Inferior parietal cortex (tissue), 1 donor: ENCODE results near the gene UGGT2.

ENCODE experiments used
- DNase-seq: peaks from one replicate; pipeline ENCODE4 v3.0.0-alpha.2; 2016; ENCODE audit errors: extremely low spot score

Gene UGGT2, protein sequence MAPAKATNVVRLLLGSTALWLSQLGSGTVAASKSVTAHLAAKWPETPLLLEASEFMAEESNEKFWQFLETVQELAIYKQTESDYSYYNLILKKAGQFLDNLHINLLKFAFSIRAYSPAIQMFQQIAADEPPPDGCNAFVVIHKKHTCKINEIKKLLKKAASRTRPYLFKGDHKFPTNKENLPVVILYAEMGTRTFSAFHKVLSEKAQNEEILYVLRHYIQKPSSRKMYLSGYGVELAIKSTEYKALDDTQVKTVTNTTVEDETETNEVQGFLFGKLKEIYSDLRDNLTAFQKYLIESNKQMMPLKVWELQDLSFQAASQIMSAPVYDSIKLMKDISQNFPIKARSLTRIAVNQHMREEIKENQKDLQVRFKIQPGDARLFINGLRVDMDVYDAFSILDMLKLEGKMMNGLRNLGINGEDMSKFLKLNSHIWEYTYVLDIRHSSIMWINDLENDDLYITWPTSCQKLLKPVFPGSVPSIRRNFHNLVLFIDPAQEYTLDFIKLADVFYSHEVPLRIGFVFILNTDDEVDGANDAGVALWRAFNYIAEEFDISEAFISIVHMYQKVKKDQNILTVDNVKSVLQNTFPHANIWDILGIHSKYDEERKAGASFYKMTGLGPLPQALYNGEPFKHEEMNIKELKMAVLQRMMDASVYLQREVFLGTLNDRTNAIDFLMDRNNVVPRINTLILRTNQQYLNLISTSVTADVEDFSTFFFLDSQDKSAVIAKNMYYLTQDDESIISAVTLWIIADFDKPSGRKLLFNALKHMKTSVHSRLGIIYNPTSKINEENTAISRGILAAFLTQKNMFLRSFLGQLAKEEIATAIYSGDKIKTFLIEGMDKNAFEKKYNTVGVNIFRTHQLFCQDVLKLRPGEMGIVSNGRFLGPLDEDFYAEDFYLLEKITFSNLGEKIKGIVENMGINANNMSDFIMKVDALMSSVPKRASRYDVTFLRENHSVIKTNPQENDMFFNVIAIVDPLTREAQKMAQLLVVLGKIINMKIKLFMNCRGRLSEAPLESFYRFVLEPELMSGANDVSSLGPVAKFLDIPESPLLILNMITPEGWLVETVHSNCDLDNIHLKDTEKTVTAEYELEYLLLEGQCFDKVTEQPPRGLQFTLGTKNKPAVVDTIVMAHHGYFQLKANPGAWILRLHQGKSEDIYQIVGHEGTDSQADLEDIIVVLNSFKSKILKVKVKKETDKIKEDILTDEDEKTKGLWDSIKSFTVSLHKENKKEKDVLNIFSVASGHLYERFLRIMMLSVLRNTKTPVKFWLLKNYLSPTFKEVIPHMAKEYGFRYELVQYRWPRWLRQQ (N-terminal part only)

DNA sequence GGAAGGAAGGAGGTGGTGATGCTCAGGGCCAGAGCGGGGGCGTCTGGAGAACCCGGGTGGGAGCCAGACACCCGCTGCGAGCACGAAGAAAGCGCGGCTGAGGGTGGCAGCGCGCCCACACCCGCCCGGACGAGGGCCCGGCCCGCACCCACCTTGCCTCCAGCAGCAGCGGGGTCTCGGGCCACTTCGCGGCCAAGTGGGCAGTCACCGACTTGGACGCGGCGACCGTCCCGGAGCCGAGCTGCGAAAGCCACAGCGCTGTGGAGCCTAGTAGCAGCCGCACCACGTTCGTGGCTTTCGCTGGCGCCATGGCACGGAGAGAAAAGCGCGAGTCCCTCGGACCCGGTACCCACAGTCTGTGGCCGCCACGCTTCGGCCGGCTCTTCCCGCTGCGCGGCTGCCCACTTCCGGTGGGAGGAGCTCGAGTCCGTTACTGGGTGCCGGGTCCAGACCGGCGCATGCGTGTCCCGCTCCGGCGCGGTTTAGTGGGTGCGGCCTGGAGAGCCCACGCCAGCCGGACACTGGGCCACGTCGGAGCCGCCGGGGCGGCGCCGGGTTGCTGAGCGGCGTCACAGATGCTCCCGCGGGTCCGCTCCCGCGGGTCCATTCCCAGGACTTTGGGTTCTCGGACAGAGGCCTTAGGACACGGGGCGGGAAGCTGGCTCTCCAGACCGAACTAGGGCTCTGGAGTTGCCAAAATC, at the start of gene UGGT2:
Gene UGGT2, minus strand, starts transcription at position 399 of the 701 bp plus-strand sequence. Its CDS starts 89 bp downstream, at position 310.
- peak; percentile 92 for DNase-seq

GRCh38 chr13:96100457-96101220, 47.4 kb upstream of the UGGT2 start:
- DNase-seq: no peak

- DNase-seq: no peak
These were observed 40.2 kb upstream of the UGGT2 start for GRCh38 chr13:96093296-96094006.

- DNase-seq: no peak
These were observed 38.2 kb upstream of the UGGT2 start for GRCh38 chr13:96091164-96092117.

DNA sequence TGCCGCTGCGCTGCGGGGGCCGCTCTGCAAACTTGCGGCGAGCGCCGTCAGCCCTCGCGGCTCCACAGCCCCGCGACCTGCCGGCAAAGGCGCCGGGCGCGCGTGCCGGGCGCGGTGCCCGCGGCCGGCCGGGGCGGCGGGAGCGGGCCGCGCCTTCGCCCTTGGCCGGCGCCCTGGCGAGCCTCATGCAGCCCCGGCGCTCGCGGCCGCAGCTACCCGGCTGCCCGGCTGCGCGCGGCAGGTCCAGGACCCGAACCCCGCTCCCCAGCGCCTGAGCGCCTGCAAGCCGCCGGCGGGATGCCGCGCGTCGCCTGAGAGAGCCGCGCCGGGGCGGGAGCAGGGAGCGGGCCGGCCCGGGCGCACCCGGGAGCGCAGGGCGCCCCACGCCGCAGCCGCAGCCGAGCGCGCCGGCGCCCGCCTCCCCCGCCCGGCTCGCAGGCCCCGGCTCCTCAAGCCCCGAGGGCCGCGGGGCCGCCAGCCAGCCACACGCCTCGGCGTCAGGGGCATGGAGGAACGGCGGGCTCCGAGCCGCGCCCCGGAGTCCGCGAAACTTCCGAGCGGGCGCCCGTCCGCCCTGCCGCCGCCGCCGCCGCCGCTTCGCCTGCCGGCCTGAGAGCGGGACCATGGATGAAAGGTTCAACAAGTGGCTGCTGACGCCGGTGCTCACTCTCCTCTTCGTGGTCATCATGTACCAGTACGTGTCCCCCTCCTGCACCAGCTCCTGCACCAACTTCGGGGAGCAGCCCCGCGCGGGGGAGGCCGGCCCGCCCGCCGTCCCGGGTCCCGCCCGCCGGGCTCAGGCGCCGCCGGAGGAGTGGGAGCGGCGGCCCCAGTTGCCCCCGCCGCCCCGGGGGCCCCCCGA, 37.3 kb upstream of the UGGT2 start:
- DNase-seq: no peak

DNA sequence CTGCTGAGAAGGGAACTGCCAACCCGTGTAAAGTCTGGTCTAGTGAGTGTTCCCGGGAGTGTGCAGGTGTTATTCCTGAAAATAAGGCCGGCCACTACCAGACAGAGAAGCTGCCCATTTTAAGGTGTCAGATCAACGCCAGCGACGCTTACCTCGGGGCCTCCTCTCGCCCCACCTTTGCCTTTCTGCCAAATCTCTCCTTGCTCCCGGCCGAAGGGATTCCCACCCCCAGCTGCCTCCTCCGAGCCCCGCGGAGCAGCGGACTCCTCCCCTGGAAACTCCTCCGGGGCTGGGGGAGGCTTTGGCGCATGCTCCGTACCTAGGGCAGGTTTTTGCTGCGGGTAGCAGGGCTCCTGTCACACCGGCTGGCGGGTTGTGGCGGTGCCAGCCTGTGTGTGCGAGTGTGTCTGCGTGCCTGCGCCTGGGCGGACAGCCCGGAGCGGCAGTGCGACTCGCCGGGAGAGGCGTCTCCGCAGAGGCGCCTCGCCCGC, 36.6 kb upstream of the UGGT2 start, which contains the start of gene HS6ST3:
Gene HS6ST3, plus strand, starts transcription at position 359 of the 491 bp plus-strand sequence.
- no peak for DNase-seq

- no peak for DNase-seq
These were observed 35.9 kb upstream of the UGGT2 start for GRCh38 chr13:96089139-96089538.

DNA sequence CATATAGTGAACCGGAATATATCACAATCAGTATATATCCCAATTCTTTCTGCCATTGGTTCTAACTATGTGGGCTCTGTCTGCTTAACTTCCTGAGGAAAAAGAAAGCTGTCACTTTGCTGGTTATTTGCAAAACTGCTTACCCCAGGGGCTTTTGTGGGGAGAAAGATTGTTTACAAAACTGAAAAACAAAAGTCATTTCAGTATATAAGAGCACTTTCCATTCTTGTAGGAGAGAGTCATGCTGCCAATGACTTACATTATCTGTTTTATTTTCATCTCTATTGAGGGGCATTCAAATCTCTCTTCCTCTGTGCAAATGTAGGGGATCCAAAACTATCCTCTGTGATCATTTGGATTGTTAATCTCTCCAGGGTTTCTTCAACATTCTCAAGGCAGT, 33.5 kb upstream of the UGGT2 start:
- no peak for DNase-seq

- no peak for DNase-seq
These were observed 29.4 kb upstream of the UGGT2 start for GRCh38 chr13:96082640-96083039.

DNA sequence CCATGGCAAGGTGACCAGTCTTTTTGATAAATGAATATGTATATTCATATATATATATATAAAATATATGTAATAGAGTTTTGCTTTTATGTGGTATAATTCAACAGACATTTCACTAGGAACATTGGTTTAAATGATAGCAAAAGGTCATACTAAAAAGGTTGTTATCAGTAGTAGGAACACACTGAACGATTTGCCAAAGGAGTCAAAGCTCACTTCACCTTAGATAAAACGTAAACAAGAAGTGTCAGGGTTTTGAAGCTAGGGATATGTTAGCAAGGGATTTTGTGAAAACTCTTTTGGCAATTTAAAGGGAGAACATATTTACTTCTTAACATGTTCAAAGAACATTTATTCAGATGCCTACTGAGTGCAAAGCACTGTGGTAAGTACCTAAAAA, 28.7 kb upstream of the UGGT2 start:
- no peak for DNase-seq

- DNase-seq: no peak
These were observed 27.5 kb upstream of the UGGT2 start for GRCh38 chr13:96080676-96081075.

GRCh38 chr13:96075953-96076543, 22.8 kb upstream of the UGGT2 start:
- DNase-seq: no peak

DNA sequence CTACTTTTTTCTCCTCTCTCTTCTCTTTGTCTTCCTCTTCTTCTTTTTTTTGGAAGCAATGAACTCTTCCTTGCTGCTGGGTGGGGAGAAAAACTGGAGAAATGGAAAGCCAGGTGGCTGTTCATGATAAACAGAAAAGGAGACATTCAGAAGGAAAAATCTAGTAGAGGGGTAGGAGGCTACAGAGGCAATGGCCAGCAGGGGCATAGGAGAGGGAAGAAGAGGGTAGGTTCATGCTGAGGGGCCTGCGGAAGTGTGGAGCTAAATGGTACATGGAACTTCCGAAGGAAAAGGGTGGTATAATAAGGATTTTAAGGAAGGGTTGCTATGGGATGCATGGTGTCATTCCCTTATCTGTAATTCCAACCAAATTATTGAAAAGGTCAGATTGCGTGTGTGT, 19.2 kb upstream of the UGGT2 start:
- DNase-seq: no peak

- DNase-seq: no peak
These were observed 18.3 kb upstream of the UGGT2 start for GRCh38 chr13:96071504-96071903.

- DNase-seq: no peak
These were observed 15.5 kb upstream of the UGGT2 start for GRCh38 chr13:96068729-96069128.

- DNase-seq: no peak
These were observed 12.6 kb upstream of the UGGT2 start for GRCh38 chr13:96065849-96066248.

DNA sequence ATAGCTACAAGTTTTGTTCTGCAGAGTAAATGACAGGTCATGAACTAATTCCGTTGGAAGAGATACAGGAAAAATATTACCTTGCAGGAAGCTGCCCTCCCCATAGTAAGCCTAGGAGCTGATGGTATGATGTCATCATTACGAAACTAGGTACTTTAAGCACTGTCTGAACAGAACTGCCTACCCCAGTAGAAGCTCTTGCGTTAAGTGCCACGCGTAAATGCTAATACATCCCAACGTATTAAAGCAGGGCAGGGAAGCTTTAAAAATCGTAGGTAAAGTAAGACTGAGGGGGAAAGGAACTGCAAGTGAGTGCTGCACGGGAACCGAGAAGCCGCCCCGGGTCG, 572 bp downstream of the UGGT2 start:
- peak; percentile 29 for DNase-seq
